Neural cell (in vitro differentiated cells): Measurements from ENCODE around the gene PCDH9. TPM values are rescaled to one million over a fixed set of nuclear protein-coding genes. Genes with fewer than 3 reads are reported as not detected.

ENCODE experiments used
- H2AFZ ChIP-seq: fragments of 200-600, 300-800 bp; sonication (generic), shearing (Covaris generic); 2 replicates; pipeline ENCODE4 v1.6.0; 2014; ENCODE audit warnings: low read depth, mild to moderate bottlenecking, antibody characterized with exemption, low read length, moderate library complexity
- H3F3A ChIP-seq: fragments of 200-600 bp; shearing (Covaris generic); 2 replicates; pipeline ENCODE4 v1.6.1; 2016; ENCODE audit warnings: mild to moderate bottlenecking, moderate library complexity, mixed read lengths, antibody characterized with exemption, low read length; ENCODE audit not compliant: insufficient read depth, poor library complexity, severe bottlenecking
- H3K27ac ChIP-seq: fragments of 200-600, 300-800 bp; sonication (generic), shearing (Covaris generic); 2 replicates; pipeline ENCODE4 v1.5.1; 2014; ENCODE audit warnings: mild to moderate bottlenecking, low read length, moderate library complexity
- H3K27me3 ChIP-seq: fragments of 300-800, 200-600 bp; sonication (generic), shearing (Covaris generic); 2 replicates; pipeline ENCODE4 v1.6.0; 2014; ENCODE audit warnings: mild to moderate bottlenecking, low read depth, low read length, moderate library complexity; ENCODE audit not compliant: insufficient read depth
- H3K36me3 ChIP-seq: fragments of 300-800, 200-600 bp; sonication (generic), shearing (Covaris generic); 2 replicates; pipeline ENCODE4 v1.5.1; 2014; ENCODE audit warnings: mild to moderate bottlenecking, antibody characterized with exemption, low read length, moderate library complexity; ENCODE audit not compliant: insufficient read depth
- H3K4me2 ChIP-seq: fragments of 300-800, 200-600 bp; sonication (generic), shearing (Covaris generic); 2 replicates; pipeline ENCODE4 v1.6.0; 2014; ENCODE audit warnings: mild to moderate bottlenecking, low read length
- H3K4me3 ChIP-seq: fragments of 300-800, 200-600 bp; sonication (generic), shearing (Covaris generic); 2 replicates; pipeline ENCODE4 v1.5.1; 2014; ENCODE audit warnings: mild to moderate bottlenecking, low read length, moderate library complexity
- H3K79me2 ChIP-seq: fragments of 200-600 bp; shearing (Covaris generic); replicated peaks from 2 replicates; pipeline ENCODE4 v1.6.0; 2014; ENCODE audit warnings: mild to moderate bottlenecking, low read length, moderate library complexity; ENCODE audit not compliant: insufficient read depth
- H3K9ac ChIP-seq: fragments of 300-800, 200-600 bp; sonication (generic), shearing (Covaris generic); 2 replicates; pipeline ENCODE4 v1.6.1; 2016; ENCODE audit warnings: mild to moderate bottlenecking, low read length, mixed read lengths
- H3K9me2 ChIP-seq: fragments of 200-600 bp; shearing (Covaris generic); 2 replicates; pipeline ENCODE4 v1.6.1; 2016; ENCODE audit warnings: mild to moderate bottlenecking, low read length, mixed read lengths; ENCODE audit not compliant: insufficient read depth
- H3K9me3 ChIP-seq: fragments of 200-600, 300-800 bp; sonication (generic), shearing (Covaris generic); 2 replicates; pipeline ENCODE4 v1.6.1; 2016; ENCODE audit warnings: mild to moderate bottlenecking, mixed run types, low read length, moderate library complexity, mixed read lengths
- H4K20me1 ChIP-seq: fragments of 200-600 bp; shearing (Covaris generic); 2 replicates; pipeline ENCODE4 v1.6.1; 2016; ENCODE audit warnings: mild to moderate bottlenecking, mixed run types; ENCODE audit not compliant: insufficient read depth
- EP300 ChIP-seq: fragments of 450-650 bp; conservative IDR thresholded peaks from 2 replicates; pipeline ENCODE4 v1.6.1; 2014; ENCODE audit warnings: antibody characterized with exemption, mild to moderate bottlenecking, moderate library complexity; ENCODE audit not compliant: poor library complexity, severe bottlenecking
- EZH2 ChIP-seq: fragments of 200-600, 300-800 bp; shearing (Covaris generic), sonication (generic); IDR thresholded peaks from 2 replicates; pipeline ENCODE4 v1.6.1; 2014; ENCODE audit warnings: antibody characterized with exemption, low read length, borderline replicate concordance, mild to moderate bottlenecking; ENCODE audit not compliant: insufficient read depth, poor library complexity, severe bottlenecking
- MXI1 ChIP-seq: fragments of 450-650 bp; conservative IDR thresholded peaks from 2 replicates; pipeline ENCODE4 v1.6.1; 2014; ENCODE audit warnings: antibody characterized with exemption, mild to moderate bottlenecking; ENCODE audit not compliant: poor library complexity, severe bottlenecking
- POLR2AphosphoS5 ChIP-seq: IDR thresholded peaks from 2 replicates; pipeline ENCODE4 v1.6.1; 2012
- RAD21 ChIP-seq: fragments of 450-650 bp; conservative IDR thresholded peaks from 2 replicates; pipeline ENCODE4 v1.6.1; 2014; ENCODE audit warnings: antibody characterized with exemption, mild to moderate bottlenecking, moderate library complexity
- SMC3 ChIP-seq: fragments of 450-650 bp; conservative IDR thresholded peaks from 2 replicates; pipeline ENCODE4 v1.6.1; 2014; ENCODE audit warnings: antibody characterized with exemption, mild to moderate bottlenecking, moderate library complexity; ENCODE audit not compliant: poor library complexity
- TAF1 ChIP-seq: IDR thresholded peaks from 2 replicates; pipeline ENCODE4 v1.6.1; 2012; ENCODE audit warnings: low read depth
- polyA plus RNA-seq: library from polyadenylated mRNA; depleted of rRNA; stranded (reverse); fragments of >200 nt; gene quantifications from 2 replicates; pipeline ENCODE4 v1.2.3, GENCODE V29; 2014
- TF ChIP-seq, protein P1 (sequence below): fragments of 450-650 bp; IDR thresholded peaks from 2 replicates; pipeline ENCODE4 v1.5.1; 2014; ENCODE audit warnings: antibody characterized with exemption, mild to moderate bottlenecking, moderate library complexity; ENCODE audit not compliant: poor library complexity, severe bottlenecking
- TF ChIP-seq, protein P2 (sequence below): IDR thresholded peaks from 2 replicates; pipeline ENCODE4 v1.6.1; 2012; ENCODE audit warnings: borderline replicate concordance

The PCDH9 gene
- polyA plus RNA-seq, 1 donor from 2014 or later: 4.6 TPM

DNA sequence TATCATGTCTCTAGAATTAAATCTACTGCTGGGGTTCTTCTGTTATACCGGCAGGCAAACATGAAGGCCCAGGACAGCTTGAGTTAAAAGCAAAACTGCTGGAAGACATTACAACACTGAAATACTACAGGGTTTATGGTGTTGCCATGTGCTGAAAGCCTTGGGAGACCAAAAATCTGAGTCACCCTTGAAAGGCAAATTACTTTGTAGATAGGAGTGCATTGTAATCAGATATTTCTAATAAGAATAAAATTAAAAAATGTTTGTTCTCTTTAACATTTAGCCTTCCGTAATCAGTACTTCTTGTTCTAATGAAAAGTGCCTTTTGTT is 181.3 kb downstream of the PCDH9 start:
- Histone ChIP-seq H3K4me2 (no peak overlapping the region), H3K9me2 (no peaks in the 10 kb centered on the region), H3K79me2 (no peaks in the 10 kb centered on the region), H3K4me3 (no peak overlapping the region), H3K36me3 (no peaks in the 10 kb centered on the region), H3K27me3 (no peaks in the 10 kb centered on the region), H3K9me3 (no peaks in the 10 kb centered on the region), H3K27ac (no peak overlapping the region), H3K9ac (no peak overlapping the region), H4K20me1 (no peaks in the 10 kb centered on the region), H3F3A (no peaks in the 10 kb centered on the region), H2AFZ (no peak overlapping the region)
- TF ChIP-seq EP300 (no peak), MXI1 (no peak), EZH2 (no peak), TAF1 (no peak), POLR2AphosphoS5 (no peak)
- TF ChIP-seq, protein P1, sequence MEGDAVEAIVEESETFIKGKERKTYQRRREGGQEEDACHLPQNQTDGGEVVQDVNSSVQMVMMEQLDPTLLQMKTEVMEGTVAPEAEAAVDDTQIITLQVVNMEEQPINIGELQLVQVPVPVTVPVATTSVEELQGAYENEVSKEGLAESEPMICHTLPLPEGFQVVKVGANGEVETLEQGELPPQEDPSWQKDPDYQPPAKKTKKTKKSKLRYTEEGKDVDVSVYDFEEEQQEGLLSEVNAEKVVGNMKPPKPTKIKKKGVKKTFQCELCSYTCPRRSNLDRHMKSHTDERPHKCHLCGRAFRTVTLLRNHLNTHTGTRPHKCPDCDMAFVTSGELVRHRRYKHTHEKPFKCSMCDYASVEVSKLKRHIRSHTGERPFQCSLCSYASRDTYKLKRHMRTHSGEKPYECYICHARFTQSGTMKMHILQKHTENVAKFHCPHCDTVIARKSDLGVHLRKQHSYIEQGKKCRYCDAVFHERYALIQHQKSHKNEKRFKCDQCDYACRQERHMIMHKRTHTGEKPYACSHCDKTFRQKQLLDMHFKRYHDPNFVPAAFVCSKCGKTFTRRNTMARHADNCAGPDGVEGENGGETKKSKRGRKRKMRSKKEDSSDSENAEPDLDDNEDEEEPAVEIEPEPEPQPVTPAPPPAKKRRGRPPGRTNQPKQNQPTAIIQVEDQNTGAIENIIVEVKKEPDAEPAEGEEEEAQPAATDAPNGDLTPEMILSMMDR: no peak

DNA sequence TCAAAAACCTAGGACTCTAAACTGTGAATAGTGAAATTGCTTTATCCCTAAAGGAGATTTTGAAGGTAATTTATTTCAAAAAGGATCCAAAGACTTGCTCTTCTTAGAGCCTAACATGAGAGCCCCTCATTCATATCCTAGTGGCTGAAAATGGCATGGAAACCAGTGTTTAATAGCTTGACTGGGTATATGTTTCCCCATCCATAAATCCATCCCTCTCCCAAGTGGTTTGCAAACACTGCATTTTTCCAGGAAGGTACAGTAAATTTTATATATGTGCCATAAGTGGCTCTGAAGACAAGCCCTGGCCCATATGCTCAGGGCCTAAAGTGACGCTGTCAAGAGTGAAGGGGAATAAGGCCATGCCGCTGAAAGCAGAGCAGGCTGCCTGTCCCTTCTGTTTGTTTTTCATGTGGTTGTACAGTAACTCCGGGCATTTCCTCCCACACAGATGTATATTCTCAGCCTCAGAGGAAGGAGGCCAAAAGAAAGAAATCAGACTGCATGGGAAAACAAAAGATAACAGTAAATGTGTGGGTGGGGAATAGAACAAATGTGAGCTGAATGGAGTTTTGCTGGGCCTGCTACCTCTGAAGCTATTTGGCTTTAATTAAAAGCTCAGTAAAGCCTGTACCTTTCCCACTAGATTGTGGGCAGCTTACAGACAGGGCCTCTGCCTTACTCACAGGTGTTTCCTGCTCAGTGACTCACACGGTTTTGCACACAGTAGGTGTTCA is 181.9 kb downstream of the PCDH9 start:
- no peak for TF ChIP-seq MXI1
- no peak for TF ChIP-seq EP300
- TF ChIP-seq POLR2AphosphoS5: no peak
- no peak for TF ChIP-seq TAF1
- TF ChIP-seq, protein P2, sequence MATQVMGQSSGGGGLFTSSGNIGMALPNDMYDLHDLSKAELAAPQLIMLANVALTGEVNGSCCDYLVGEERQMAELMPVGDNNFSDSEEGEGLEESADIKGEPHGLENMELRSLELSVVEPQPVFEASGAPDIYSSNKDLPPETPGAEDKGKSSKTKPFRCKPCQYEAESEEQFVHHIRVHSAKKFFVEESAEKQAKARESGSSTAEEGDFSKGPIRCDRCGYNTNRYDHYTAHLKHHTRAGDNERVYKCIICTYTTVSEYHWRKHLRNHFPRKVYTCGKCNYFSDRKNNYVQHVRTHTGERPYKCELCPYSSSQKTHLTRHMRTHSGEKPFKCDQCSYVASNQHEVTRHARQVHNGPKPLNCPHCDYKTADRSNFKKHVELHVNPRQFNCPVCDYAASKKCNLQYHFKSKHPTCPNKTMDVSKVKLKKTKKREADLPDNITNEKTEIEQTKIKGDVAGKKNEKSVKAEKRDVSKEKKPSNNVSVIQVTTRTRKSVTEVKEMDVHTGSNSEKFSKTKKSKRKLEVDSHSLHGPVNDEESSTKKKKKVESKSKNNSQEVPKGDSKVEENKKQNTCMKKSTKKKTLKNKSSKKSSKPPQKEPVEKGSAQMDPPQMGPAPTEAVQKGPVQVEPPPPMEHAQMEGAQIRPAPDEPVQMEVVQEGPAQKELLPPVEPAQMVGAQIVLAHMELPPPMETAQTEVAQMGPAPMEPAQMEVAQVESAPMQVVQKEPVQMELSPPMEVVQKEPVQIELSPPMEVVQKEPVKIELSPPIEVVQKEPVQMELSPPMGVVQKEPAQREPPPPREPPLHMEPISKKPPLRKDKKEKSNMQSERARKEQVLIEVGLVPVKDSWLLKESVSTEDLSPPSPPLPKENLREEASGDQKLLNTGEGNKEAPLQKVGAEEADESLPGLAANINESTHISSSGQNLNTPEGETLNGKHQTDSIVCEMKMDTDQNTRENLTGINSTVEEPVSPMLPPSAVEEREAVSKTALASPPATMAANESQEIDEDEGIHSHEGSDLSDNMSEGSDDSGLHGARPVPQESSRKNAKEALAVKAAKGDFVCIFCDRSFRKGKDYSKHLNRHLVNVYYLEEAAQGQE: no peak
- TF ChIP-seq, protein P1: no peak
- TF ChIP-seq SMC3: no peak
- no peak for TF ChIP-seq EZH2
- no peak for TF ChIP-seq RAD21
- H2AFZ ChIP-seq: no peak overlapping the region

More for the DNA sequence above, 181.9 kb downstream of the PCDH9 start:
- no peaks in the 10 kb centered on the region for H3K36me3 ChIP-seq
- no peak overlapping the region for H3K4me3 ChIP-seq
- no peak overlapping the region for H3K4me2 ChIP-seq
- H3K27me3 ChIP-seq: no peaks in the 10 kb centered on the region
- no peaks in the 10 kb centered on the region for H3K9me3 ChIP-seq
- H3F3A ChIP-seq: no peaks in the 10 kb centered on the region
- H3K27ac ChIP-seq: no peak overlapping the region
- no peaks in the 10 kb centered on the region for H3K79me2 ChIP-seq
- no peaks in the 10 kb centered on the region for H4K20me1 ChIP-seq
- no peaks in the 10 kb centered on the region for H3K9me2 ChIP-seq
- H3K9ac ChIP-seq: no peak overlapping the region
